Measurements from ENCODE around the gene KIF5C. TPM values are rescaled to one million over a fixed set of nuclear protein-coding genes. Genes with fewer than 3 reads are reported as not detected.

The KIF5C gene
- polyA plus RNA-seq, 1 experiment = 0.17 TPM

- Histone ChIP-seq H3K27me3 (ENCODE audit: control insufficient read depth, insufficient read depth, low read length) (no peaks in the 10 kb centered on the region; the same call in 1 of the 2 replicates), H3K36me3 (ENCODE audit: control insufficient read depth, insufficient read depth, low read length) (no peaks in the 10 kb centered on the region), H3K4me3 (ENCODE audit: low read depth, low read length) (no peak overlapping the region)
- CTCF ChIA-PET = no interaction called here
- POLR2A ChIA-PET = no interaction called here
- no peak for DNase-seq (ENCODE audit: low read depth)
- TF ChIP-seq, protein P1, sequence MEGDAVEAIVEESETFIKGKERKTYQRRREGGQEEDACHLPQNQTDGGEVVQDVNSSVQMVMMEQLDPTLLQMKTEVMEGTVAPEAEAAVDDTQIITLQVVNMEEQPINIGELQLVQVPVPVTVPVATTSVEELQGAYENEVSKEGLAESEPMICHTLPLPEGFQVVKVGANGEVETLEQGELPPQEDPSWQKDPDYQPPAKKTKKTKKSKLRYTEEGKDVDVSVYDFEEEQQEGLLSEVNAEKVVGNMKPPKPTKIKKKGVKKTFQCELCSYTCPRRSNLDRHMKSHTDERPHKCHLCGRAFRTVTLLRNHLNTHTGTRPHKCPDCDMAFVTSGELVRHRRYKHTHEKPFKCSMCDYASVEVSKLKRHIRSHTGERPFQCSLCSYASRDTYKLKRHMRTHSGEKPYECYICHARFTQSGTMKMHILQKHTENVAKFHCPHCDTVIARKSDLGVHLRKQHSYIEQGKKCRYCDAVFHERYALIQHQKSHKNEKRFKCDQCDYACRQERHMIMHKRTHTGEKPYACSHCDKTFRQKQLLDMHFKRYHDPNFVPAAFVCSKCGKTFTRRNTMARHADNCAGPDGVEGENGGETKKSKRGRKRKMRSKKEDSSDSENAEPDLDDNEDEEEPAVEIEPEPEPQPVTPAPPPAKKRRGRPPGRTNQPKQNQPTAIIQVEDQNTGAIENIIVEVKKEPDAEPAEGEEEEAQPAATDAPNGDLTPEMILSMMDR (IDR thresholded peaks at IDR 0.05; ENCODE audit: insufficient read depth, low read depth, low read length) = no peak
These were observed 93.3 kb downstream of the KIF5C start for GRCh38 chr2:148968301-148968700.

DNA sequence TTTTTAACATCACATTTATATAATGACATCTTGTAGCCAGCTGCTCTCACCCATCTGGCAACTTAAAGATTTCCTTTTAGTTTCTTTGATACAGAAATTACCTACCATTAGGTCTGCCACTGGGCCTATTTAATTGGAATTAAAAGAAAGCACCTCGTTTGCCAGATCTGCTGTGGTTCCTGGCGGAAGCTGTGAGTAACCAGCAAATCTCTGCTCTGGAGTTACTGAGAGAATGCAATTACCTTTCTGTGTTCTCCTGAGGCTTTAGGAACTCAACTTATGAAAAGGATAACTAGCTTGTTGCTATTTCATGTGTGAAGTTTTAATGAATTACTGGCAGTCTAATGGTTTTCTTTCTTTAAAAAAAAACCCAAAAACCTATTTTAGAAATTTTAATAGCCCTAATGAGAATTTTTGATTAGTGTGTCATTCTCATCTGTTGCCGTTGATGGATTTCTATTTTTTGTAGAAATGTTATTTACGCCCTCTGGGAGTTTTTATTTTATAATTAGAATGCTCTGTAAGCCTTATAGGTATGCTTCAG, 93.8 kb downstream of the KIF5C start:
- TF ChIP-seq, protein P1 (IDR thresholded peaks at IDR 0.05; ENCODE audit: insufficient read depth, low read depth, low read length) = no peak
- H3K4me3 ChIP-seq (ENCODE audit: low read depth, low read length) = no peak overlapping the region
- H3K36me3 ChIP-seq (ENCODE audit: control insufficient read depth, insufficient read depth, low read length) = no peaks in the 10 kb centered on the region
- POLR2A ChIA-PET = no interaction called here
- no peaks in the 10 kb centered on the region; the same call in 1 of the 2 replicates for H3K27me3 ChIP-seq (ENCODE audit: control insufficient read depth, insufficient read depth, low read length)
- no peak for DNase-seq (ENCODE audit: low read depth)
- CTCF ChIA-PET = no interaction called here

DNA sequence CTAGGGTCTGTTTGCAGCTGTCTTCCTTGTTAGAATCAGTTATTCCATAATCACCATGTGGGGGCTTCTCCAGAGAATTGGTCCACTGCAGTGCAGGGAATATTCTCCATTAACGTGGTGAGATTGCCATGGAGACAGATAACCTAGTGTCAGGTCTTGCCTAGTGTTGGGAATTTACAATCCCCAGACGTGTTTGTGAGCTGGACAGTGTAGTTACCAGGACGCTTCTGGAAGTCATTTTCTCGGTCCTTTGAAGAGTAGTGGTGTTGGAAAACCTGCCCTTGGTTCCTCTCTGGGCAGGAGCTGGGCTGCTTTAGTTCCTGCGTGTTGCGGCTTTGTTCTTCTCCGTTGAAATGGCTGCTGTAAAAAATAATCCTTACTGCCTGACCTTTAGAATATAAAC, 94.6 kb downstream of the KIF5C start:
- TF ChIP-seq, protein P1 (IDR thresholded peaks at IDR 0.05; ENCODE audit: insufficient read depth, low read depth, low read length) = no peak
- DNase-seq (ENCODE audit: low read depth) = no peak
- CTCF ChIA-PET = interaction anchor here (0.6 to 1.2 kb wide), 2 partner anchors 324 to 466 kb away, joined by 3 read pairs; no protein-coding TSS in a partner anchor

GRCh38 chr2:148970385-148970784, 95.4 kb downstream of the KIF5C start:
- CTCF ChIA-PET = interaction anchor here (1.2 kb wide), 1 partner anchor 325 kb away, joined by 3 read pairs; no protein-coding TSS in a partner anchor
- H3K36me3 ChIP-seq (ENCODE audit: control insufficient read depth, insufficient read depth, low read length) = no peaks in the 10 kb centered on the region
- H3K27me3 ChIP-seq (ENCODE audit: control insufficient read depth, insufficient read depth, low read length) = no peaks in the 10 kb centered on the region; the same call in 1 of the 2 replicates
- TF ChIP-seq, protein P1 (IDR thresholded peaks at IDR 0.05; ENCODE audit: insufficient read depth, low read depth, low read length) = no peak
- no peak for DNase-seq (ENCODE audit: low read depth)
- POLR2A ChIA-PET = no interaction called here
- H3K4me3 ChIP-seq (ENCODE audit: low read depth, low read length) = no peak overlapping the region

More for the DNA sequence above, 94.6 kb downstream of the KIF5C start:
- POLR2A ChIA-PET = no interaction called here
- Histone ChIP-seq H3K27me3 (ENCODE audit: control insufficient read depth, insufficient read depth, low read length) (no peaks in the 10 kb centered on the region; the same call in 1 of the 2 replicates), H3K36me3 (ENCODE audit: control insufficient read depth, insufficient read depth, low read length) (no peaks in the 10 kb centered on the region), H3K4me3 (ENCODE audit: low read depth, low read length) (no peak overlapping the region)

DNA sequence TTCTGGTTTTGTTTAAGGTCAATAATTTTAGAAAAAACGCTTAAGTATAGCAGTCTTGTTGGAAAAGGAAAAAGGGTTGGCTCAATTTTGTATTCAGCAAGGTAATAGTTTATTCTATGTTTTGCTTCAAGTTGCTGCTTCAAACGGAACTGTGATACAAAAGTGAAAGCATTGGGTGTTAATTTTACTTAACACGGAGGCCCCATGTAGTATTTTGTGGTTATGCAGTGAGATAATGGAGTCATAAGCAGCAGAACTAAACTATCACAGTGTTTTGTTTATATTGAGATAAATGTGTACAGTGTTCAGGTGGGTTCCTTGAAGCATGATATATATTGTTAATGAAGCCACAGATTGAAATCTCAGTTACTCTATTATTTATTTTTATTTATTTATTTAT, 96.5 kb downstream of the KIF5C start:
- Histone ChIP-seq H3K4me3 (ENCODE audit: low read depth, low read length) (no peak overlapping the region), H3K27me3 (ENCODE audit: control insufficient read depth, insufficient read depth, low read length) (no peaks in the 10 kb centered on the region; the same call in 1 of the 2 replicates), H3K36me3 (ENCODE audit: control insufficient read depth, insufficient read depth, low read length) (no peaks in the 10 kb centered on the region)
- DNase-seq (ENCODE audit: low read depth) = no peak
- ChIA-PET CTCF (no interaction called here), POLR2A (no interaction called here)
- TF ChIP-seq, protein P1 (IDR thresholded peaks at IDR 0.05; ENCODE audit: insufficient read depth, low read depth, low read length) = no peak
